ENCODE data around the gene METTL24. TPM values are rescaled to one million over a fixed set of nuclear protein-coding genes. Genes with fewer than 3 reads are reported as not detected.

Gene METTL24
- total and polyA plus RNA-seq, 2 of the 8 experiments (the other 6 are each of a cell fraction or from before 2014, with no cell fraction given): 0.30 to 0.39 TPM

DNA sequence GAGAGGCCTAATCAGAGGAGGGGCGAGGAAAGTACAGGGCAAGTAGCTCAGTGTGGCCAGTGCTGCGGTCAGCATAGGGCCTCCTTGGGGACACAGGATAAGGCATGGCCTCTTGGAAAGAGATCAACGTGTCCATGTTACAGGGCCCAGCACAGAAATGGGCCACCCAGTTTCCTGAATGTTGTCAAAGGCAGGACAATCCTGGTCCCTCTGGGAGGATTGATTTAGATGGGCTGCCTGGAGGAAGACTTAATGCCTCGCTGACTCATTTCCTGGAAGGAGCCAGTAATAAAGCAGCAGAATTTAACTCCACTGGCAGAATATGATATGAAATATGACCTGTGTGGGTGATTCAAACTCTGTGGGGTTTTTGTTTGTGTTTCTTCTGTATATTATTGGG is 40.6 kb upstream of the METTL24 start:
- H2BK5ac ChIP-seq (ENCODE audit: low read depth, low read length): no peak overlapping the region
- no peak overlapping the region for H2BK20ac ChIP-seq (ENCODE audit: low read length)
- H2BK15ac ChIP-seq (ENCODE audit: low read length): no peak overlapping the region
- no peak overlapping the region for H4K91ac ChIP-seq (replicated peaks; ENCODE audit: insufficient read length, low read length)
- no peak overlapping the region for H4K5ac ChIP-seq (ENCODE audit: insufficient read length, low read depth, low read length)
- TF ChIP-seq CBX8 (IDR thresholded peaks at IDR 0.05; ENCODE audit: borderline replicate concordance, low read depth, low read length) (no peak), TAF1 (IDR thresholded peaks at IDR 0.05; ENCODE audit: low read depth, low read length) (no peak), GABPA (IDR thresholded peaks at IDR 0.05; ENCODE audit: borderline replicate concordance, insufficient read depth, low read length) (no peak), EP300 (IDR thresholded peaks at IDR 0.05; ENCODE audit: borderline replicate concordance in 1 of 2, low read depth in 2 of 2, low read length in 2 of 2) (no peak), RFX5 (IDR thresholded peaks at IDR 0.05; ENCODE audit: borderline replicate concordance, low read depth, low read length) (no peak), SIRT6 (IDR thresholded peaks at IDR 0.05; ENCODE audit: low read length) (no peak), BRCA1 (IDR thresholded peaks at IDR 0.05; ENCODE audit: low read depth, low read length) (no peak), SRF (IDR thresholded peaks at IDR 0.05; ENCODE audit: low read depth, low read length) (no peak)
- TF ChIP-seq, protein P1, sequence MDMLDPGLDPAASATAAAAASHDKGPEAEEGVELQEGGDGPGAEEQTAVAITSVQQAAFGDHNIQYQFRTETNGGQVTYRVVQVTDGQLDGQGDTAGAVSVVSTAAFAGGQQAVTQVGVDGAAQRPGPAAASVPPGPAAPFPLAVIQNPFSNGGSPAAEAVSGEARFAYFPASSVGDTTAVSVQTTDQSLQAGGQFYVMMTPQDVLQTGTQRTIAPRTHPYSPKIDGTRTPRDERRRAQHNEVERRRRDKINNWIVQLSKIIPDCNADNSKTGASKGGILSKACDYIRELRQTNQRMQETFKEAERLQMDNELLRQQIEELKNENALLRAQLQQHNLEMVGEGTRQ (IDR thresholded peaks at IDR 0.05; ENCODE audit: low read length): no peak
- no peaks in the 10 kb centered on the region for H3K36me3 ChIP-seq (ENCODE audit: control insufficient read depth in 2 of 4, insufficient read depth in 4 of 4, low read length in 3 of 4)
- no peaks in the 10 kb centered on the region for H3K27me3 ChIP-seq (replicated peaks in 1 of 4; ENCODE audit: control insufficient read depth in 3 of 4, extremely low read depth in 1 of 4, insufficient read depth in 3 of 4, low read length in 3 of 4)
- H4K20me1 ChIP-seq (replicated peaks in 1 of 2; ENCODE audit: control insufficient read depth in 1 of 2, insufficient read depth in 2 of 2, low read length in 2 of 2): no peaks in the 10 kb centered on the region
- H2AFZ ChIP-seq (ENCODE audit: low read length): peak overlapping the region; percentile 28; the same call in 1 of the 2 replicates
- H3K9ac ChIP-seq (replicated peaks in 1 of 4; ENCODE audit: extremely low read depth in 1 of 4, low read depth in 3 of 4, low read length in 3 of 4): no peak overlapping the region
- no peak overlapping the region for H3K4me3 ChIP-seq (ENCODE audit: extremely low read depth in 1 of 4, insufficient read depth in 2 of 4, low read depth in 3 of 4, low read length in 4 of 4)
- CTCF ChIA-PET (ENCODE audit: partially characterized antibody): interaction anchor here (1.9 kb wide), 1 partner anchor 346 kb away, joined by 5 read pairs; no protein-coding TSS in a partner anchor
- WGBS, 2 experiments (ENCODE audit: extremely low coverage in 1 of 2, insufficient coverage in 1 of 2, insufficient read length in 1 of 2, insufficient replicate concordance in 2 of 2, low coverage in 1 of 2, low lambda C conversion rate in 2 of 2, missing lambda C conversion rate in 1 of 2): 97% methylated on average over 4 of the region's 4 CpGs; no CpG with 5 or more reads in 1 of the 2 experiments
- H3K4me1 ChIP-seq (replicated peaks in 1 of 4; ENCODE audit: control insufficient read depth in 3 of 4, insufficient read depth in 4 of 4, low read length in 3 of 4): no peaks in the 10 kb centered on the region
- no peak overlapping the region for H3K4ac ChIP-seq (replicated peaks; ENCODE audit: insufficient read length, low read depth, low read length)
- H3K14ac ChIP-seq (ENCODE audit: insufficient read length): no peak overlapping the region
- H3K56ac ChIP-seq (replicated peaks; ENCODE audit: insufficient read length, low read depth, low read length): no peak overlapping the region
- POLR2A ChIA-PET (ENCODE audit: partially characterized antibody): no interaction called here
- H3K23ac ChIP-seq (ENCODE audit: insufficient read length): no peak overlapping the region
- H4K8ac ChIP-seq (ENCODE audit: extremely low read depth, insufficient read depth, low read length): no peak overlapping the region
- H3K4me2 ChIP-seq (ENCODE audit: insufficient read depth in 1 of 2, low read depth in 2 of 2, low read length in 2 of 2): no peak overlapping the region
- H2AK5ac ChIP-seq (ENCODE audit: low read depth, low read length): no peak overlapping the region
- no peaks in the 10 kb centered on the region for H3K23me2 ChIP-seq (ENCODE audit: low read depth, low read length)
- no peaks in the 10 kb centered on the region for H3K79me2 ChIP-seq (ENCODE audit: control insufficient read depth in 1 of 2, insufficient read depth in 2 of 2, low read length in 2 of 2)
- no peak overlapping the region for H3K27ac ChIP-seq (ENCODE audit: low read depth, low read length)
- H2BK12ac ChIP-seq (ENCODE audit: low read depth, low read length): no peak overlapping the region
- FAIRE-seq (no peak), DNase-seq (ENCODE audit: low read depth in 1 of 2, low spot score in 2 of 2) (no peak)
- H2BK120ac ChIP-seq (replicated peaks; ENCODE audit: low read depth, low read length): no peak overlapping the region
- no peaks in the 10 kb centered on the region; the same call in 1 of the 2 replicates for H3K79me1 ChIP-seq (ENCODE audit: low read depth, low read length)
- H3K9me3 ChIP-seq (ENCODE audit: insufficient read depth in 2 of 2, low read depth in 1 of 2, low read length in 1 of 2): no peaks in the 10 kb centered on the region
- no peak overlapping the region for H3K18ac ChIP-seq (ENCODE audit: extremely low read depth, low read length)
